Immature natural killer cell (primary cell): ENCODE measurements around the gene PRRT4. TPM values are rescaled to one million over a fixed set of nuclear protein-coding genes. Genes with fewer than 3 reads are reported as not detected.

Experiments
- DNase-seq, 3 donors: peaks; one replicate each; pipeline ENCODE4 v3.0.0; 2022; ENCODE audit warnings: mixed read lengths in 1 of 3
- H3K27ac Mint-ChIP-seq, 6 donors: one replicate each; pipeline ENCODE4 v1.8.0; 2020; ENCODE audit warnings: mixed read lengths in 6 of 6, mild to moderate bottlenecking in 5 of 6, inconsistent platforms in 4 of 6, moderate library complexity in 3 of 6
- H3K27me3 Mint-ChIP-seq, 3 donors: one replicate each; pipeline ENCODE4 v1.8.0; 2020 to 2021; ENCODE audit warnings: low read depth in 3 of 3, mild to moderate bottlenecking in 3 of 3, mixed read lengths in 3 of 3, moderate library complexity in 3 of 3, inconsistent platforms in 1 of 3
- H3K36me3 Mint-ChIP-seq, 3 donors: one replicate each; pipeline ENCODE4 v1.8.0; 2020; ENCODE audit warnings: mixed read lengths in 3 of 3, inconsistent platforms in 2 of 3, mild to moderate bottlenecking in 2 of 3
- H3K4me1 Mint-ChIP-seq, 2 donors: one replicate each; pipeline ENCODE4 v1.8.0; 2020; ENCODE audit warnings: inconsistent platforms in 2 of 2, mild to moderate bottlenecking in 2 of 2, mixed read lengths in 2 of 2, moderate library complexity in 1 of 2
- H3K4me3 Mint-ChIP-seq, 5 donors: one replicate each; pipeline ENCODE4 v1.8.0; 2020; ENCODE audit warnings: mild to moderate bottlenecking in 5 of 5, mixed read lengths in 5 of 5, inconsistent platforms in 3 of 5, moderate library complexity in 3 of 5
- H3K9me3 Mint-ChIP-seq, 6 donors: one replicate each; pipeline ENCODE4 v1.8.0; 2020; ENCODE audit warnings: mild to moderate bottlenecking in 6 of 6, mixed read lengths in 6 of 6, inconsistent platforms in 4 of 6, moderate library complexity in 3 of 6
- polyA plus RNA-seq, 3 donors: library from polyadenylated mRNA; unstranded; fragments of 300-500 nt; fragmentation: Illumina TruSeq; gene quantifications; one replicate each; pipeline ENCODE4 v1.2.3, GENCODE V29; 2021

The PRRT4 gene
- polyA plus RNA-seq, 3 donors from 2014 or later, result 0.08 TPM; not detected in 2

GRCh38 chr7:128341733-128342132 lies 19.8 kb downstream of the PRRT4 start:
- DNase-seq, result no peak

GRCh38 chr7:128335730-128336129 lies 25.8 kb downstream of the PRRT4 start:
- H3K9me3 Mint-ChIP-seq, result no peaks in the 10 kb centered on the region
- no peak for DNase-seq
- H3K36me3 Mint-ChIP-seq, result peaks cover 27 to 78% (median 53%) of the 10 kb centered on the region in 3 donors
- no peak overlapping the region for H3K27ac Mint-ChIP-seq
- no peak overlapping the region for H3K4me3 Mint-ChIP-seq
- H3K27me3 Mint-ChIP-seq, result no peaks in the 10 kb centered on the region
- H3K4me1 Mint-ChIP-seq, result peaks cover 6 to 14% of the 10 kb centered on the region in 2 donors

More at GRCh38 chr7:128341733-128342132, 19.8 kb downstream of the PRRT4 start:
- Mint-ChIP-seq H3K9me3 (no peaks in the 10 kb centered on the region), H3K27ac (no peak overlapping the region), H3K4me1 (peaks cover 33 to 50% of the 10 kb centered on the region in 2 donors), H3K36me3 (peaks cover 9 to 28% (median 24%) of the 10 kb centered on the region in 3 donors), H3K4me3 (peak overlapping the region; percentile 23 to 98 (median 96)), H3K27me3 (peaks cover 1 to 4% (median 3%) of the 10 kb centered on the region in 3 donors)

- Mint-ChIP-seq H3K36me3 (peaks cover 17 to 50% (median 26%) of the 10 kb centered on the region in 3 donors), H3K27me3 (peaks cover 5 to 8% (median 7%) of the 10 kb centered on the region in 3 donors), H3K9me3 (no peaks in the 10 kb centered on the region), H3K4me1 (peaks cover 34 to 40% of the 10 kb centered on the region in 2 donors), H3K27ac (no peak overlapping the region), H3K4me3 (no peak overlapping the region)
- DNase-seq, result no peak
These were observed 37.2 kb downstream of the PRRT4 start for GRCh38 chr7:128324368-128324680.

- no peak overlapping the region for H3K4me3 Mint-ChIP-seq
- peaks cover 17 to 54% (median 29%) of the 10 kb centered on the region in 3 donors for H3K36me3 Mint-ChIP-seq
- H3K27me3 Mint-ChIP-seq, result peaks cover 5 to 8% (median 7%) of the 10 kb centered on the region in 3 donors
- peak overlapping the region in 2 of 6 donors; percentile 69 to 82 for H3K27ac Mint-ChIP-seq
- no peaks in the 10 kb centered on the region for H3K9me3 Mint-ChIP-seq
- DNase-seq, result no peak
- H3K4me1 Mint-ChIP-seq, result peaks cover 40 to 46% of the 10 kb centered on the region in 2 donors
These were observed 37.8 kb downstream of the PRRT4 start for GRCh38 chr7:128323459-128324367.

GRCh38 chr7:128323040-128323439 lies 38.5 kb downstream of the PRRT4 start:
- Mint-ChIP-seq H3K4me3 (no peak overlapping the region), H3K36me3 (peaks cover 17 to 51% (median 27%) of the 10 kb centered on the region in 3 donors), H3K27ac (peak overlapping the region in 5 of 6 donors; percentile 50 to 82 (median 69)), H3K4me1 (peaks cover 46 to 53% of the 10 kb centered on the region in 2 donors), H3K9me3 (no peaks in the 10 kb centered on the region), H3K27me3 (peaks cover 5 to 8% (median 7%) of the 10 kb centered on the region in 3 donors)
- DNase-seq, result no peak

- Mint-ChIP-seq H3K4me1 (peaks cover 54 to 62% of the 10 kb centered on the region in 2 donors), H3K9me3 (no peaks in the 10 kb centered on the region), H3K27ac (peak overlapping the region; percentile 69 to 98 (median 92)), H3K36me3 (peaks cover 25 to 56% (median 31%) of the 10 kb centered on the region in 3 donors), H3K4me3 (peak overlapping the region; percentile 65 to 84 (median 76)), H3K27me3 (peaks cover 5 to 8% (median 8%) of the 10 kb centered on the region in 3 donors)
- peak; percentile 53 to 63 (median 63) for DNase-seq
These were observed 39.3 kb downstream of the PRRT4 start for GRCh38 chr7:128322040-128322643.

GRCh38 chr7:128321044-128321422 lies 40.5 kb downstream of the PRRT4 start:
- Mint-ChIP-seq H3K4me3 (peak overlapping the region; percentile 67 to 87 (median 81)), H3K27ac (peak overlapping the region; percentile 69 to 98 (median 92)), H3K9me3 (no peaks in the 10 kb centered on the region), H3K27me3 (peaks cover 5 to 9% (median 8%) of the 10 kb centered on the region in 3 donors), H3K36me3 (peaks cover 33 to 55% (median 38%) of the 10 kb centered on the region in 3 donors), H3K4me1 (peaks cover 61 to 71% of the 10 kb centered on the region in 2 donors)
- peak; percentile 22 to 42 (median 32) for DNase-seq

- peaks cover 34 to 55% (median 45%) of the 10 kb centered on the region in 3 donors for H3K36me3 Mint-ChIP-seq
- peaks cover 5 to 10% (median 8%) of the 10 kb centered on the region in 3 donors for H3K27me3 Mint-ChIP-seq
- peak overlapping the region; percentile 69 to 98 (median 92) for H3K27ac Mint-ChIP-seq
- H3K4me3 Mint-ChIP-seq, result peak overlapping the region; percentile 4 to 87 (median 76)
- no peaks in the 10 kb centered on the region for H3K9me3 Mint-ChIP-seq
- H3K4me1 Mint-ChIP-seq, result peaks cover 79 to 94% of the 10 kb centered on the region in 2 donors
- DNase-seq, result no peak
These were observed 42.8 kb downstream of the PRRT4 start for GRCh38 chr7:128318691-128319090.

GRCh38 chr7:128311013-128311412 lies 50.5 kb downstream of the PRRT4 start:
- H3K36me3 Mint-ChIP-seq, result peaks cover 75 to 89% (median 78%) of the 10 kb centered on the region in 3 donors
- no peak for DNase-seq
- H3K27me3 Mint-ChIP-seq, result peaks cover 0 to 5% (median 2%) of the 10 kb centered on the region in 3 donors
- no peak overlapping the region for H3K4me3 Mint-ChIP-seq
- no peaks in the 10 kb centered on the region for H3K9me3 Mint-ChIP-seq
- peaks cover 27 to 39% of the 10 kb centered on the region in 2 donors for H3K4me1 Mint-ChIP-seq
- peak overlapping the region in 2 of 6 donors; percentile 27 to 35 for H3K27ac Mint-ChIP-seq

- H3K4me3 Mint-ChIP-seq, result no peak overlapping the region
- peak overlapping the region in 1 of 6 donors; percentile 27 for H3K27ac Mint-ChIP-seq
- H3K4me1 Mint-ChIP-seq, result peaks cover 23 to 34% of the 10 kb centered on the region in 2 donors
- H3K36me3 Mint-ChIP-seq, result peaks cover 75 to 89% (median 78%) of the 10 kb centered on the region in 3 donors
- DNase-seq, result no peak
- peaks cover 0 to 5% (median 0%) of the 10 kb centered on the region in 3 donors for H3K27me3 Mint-ChIP-seq
- no peaks in the 10 kb centered on the region for H3K9me3 Mint-ChIP-seq
These were observed 51.0 kb downstream of the PRRT4 start for GRCh38 chr7:128310499-128310898.

- Mint-ChIP-seq H3K27me3 (peaks cover 0 to 5% (median 0%) of the 10 kb centered on the region in 3 donors), H3K36me3 (peaks cover 75 to 90% (median 76%) of the 10 kb centered on the region in 3 donors), H3K9me3 (no peaks in the 10 kb centered on the region), H3K27ac (peak overlapping the region in 2 of 6 donors; percentile 22 to 25), H3K4me1 (peaks cover 18 to 28% of the 10 kb centered on the region in 2 donors), H3K4me3 (no peak overlapping the region)
- DNase-seq, result no peak
These were observed 51.5 kb downstream of the PRRT4 start for GRCh38 chr7:128309976-128310375.

- H3K9me3 Mint-ChIP-seq, result no peaks in the 10 kb centered on the region
- H3K27me3 Mint-ChIP-seq, result peaks cover 0 to 5% (median 0%) of the 10 kb centered on the region in 3 donors
- no peak for DNase-seq
- peaks cover 67 to 84% (median 68%) of the 10 kb centered on the region in 3 donors for H3K36me3 Mint-ChIP-seq
- H3K4me1 Mint-ChIP-seq, result peaks cover 10 to 20% of the 10 kb centered on the region in 2 donors
- H3K4me3 Mint-ChIP-seq, result no peak overlapping the region
- H3K27ac Mint-ChIP-seq, result peak overlapping the region in 1 of 6 donors; percentile 9
These were observed 52.4 kb downstream of the PRRT4 start for GRCh38 chr7:128309124-128309523.

- Mint-ChIP-seq H3K27ac (peak overlapping the region in 4 of 6 donors; percentile 26 to 69 (median 63)), H3K27me3 (peaks cover 0 to 3% (median 0%) of the 10 kb centered on the region in 3 donors), H3K4me1 (peaks cover 0 to under 1% of the 10 kb centered on the region in 2 donors), H3K4me3 (no peak overlapping the region), H3K9me3 (no peaks in the 10 kb centered on the region), H3K36me3 (peaks cover 60 to 77% (median 61%) of the 10 kb centered on the region in 3 donors)
- DNase-seq, result no peak
These were observed 54.4 kb downstream of the PRRT4 start for GRCh38 chr7:128307061-128307460.
